Prostate gland (tissue), 2 donors: ENCODE data around the gene RALGPS1.

Experiments
- POLR2AphosphoS5 ChIP-seq: sonication (generic); formaldehyde crosslinking; IDR thresholded peaks from one replicate; pipeline ENCODE4 v1.6.1; 2017; ENCODE audit warnings: antibody characterized with exemption
- TF ChIP-seq, protein P1 (sequence below), 4 experiments: fragments of 200-600 bp in 2 of 4; fragments of 450-650 bp in 2 of 4; sonication (generic) in 2 of 4; IDR thresholded peaks; 1 replicate in 3 of 4; 2 replicates in 1 of 4; pipeline ENCODE4 v1.5.1; 2016 to 2019; ENCODE audit warnings: antibody characterized with exemption in 4 of 4, mild to moderate bottlenecking in 2 of 4, moderate library complexity in 2 of 4

DNA sequence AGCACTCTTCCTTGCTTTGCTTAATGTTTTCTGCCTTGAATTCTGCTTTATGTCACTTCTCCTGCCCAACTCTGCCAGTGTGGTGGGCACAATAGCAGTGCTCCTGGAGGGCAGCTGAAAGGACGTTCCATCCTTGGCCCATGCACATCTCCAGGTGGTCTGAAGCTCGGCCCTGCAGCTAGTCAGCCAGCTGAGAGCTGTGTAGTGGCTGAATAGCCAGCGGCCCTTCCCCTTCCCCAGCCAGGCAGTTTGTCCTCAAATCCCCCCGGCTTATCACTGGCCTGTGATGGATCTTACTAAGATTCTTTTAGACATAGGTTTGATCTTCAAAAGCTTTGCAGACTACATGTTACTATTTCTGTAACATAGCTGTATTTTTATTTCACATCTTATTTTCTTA, 250.5 kb downstream of the RALGPS1 start:
- TF ChIP-seq POLR2AphosphoS5, result no peak
- TF ChIP-seq, protein P1, sequence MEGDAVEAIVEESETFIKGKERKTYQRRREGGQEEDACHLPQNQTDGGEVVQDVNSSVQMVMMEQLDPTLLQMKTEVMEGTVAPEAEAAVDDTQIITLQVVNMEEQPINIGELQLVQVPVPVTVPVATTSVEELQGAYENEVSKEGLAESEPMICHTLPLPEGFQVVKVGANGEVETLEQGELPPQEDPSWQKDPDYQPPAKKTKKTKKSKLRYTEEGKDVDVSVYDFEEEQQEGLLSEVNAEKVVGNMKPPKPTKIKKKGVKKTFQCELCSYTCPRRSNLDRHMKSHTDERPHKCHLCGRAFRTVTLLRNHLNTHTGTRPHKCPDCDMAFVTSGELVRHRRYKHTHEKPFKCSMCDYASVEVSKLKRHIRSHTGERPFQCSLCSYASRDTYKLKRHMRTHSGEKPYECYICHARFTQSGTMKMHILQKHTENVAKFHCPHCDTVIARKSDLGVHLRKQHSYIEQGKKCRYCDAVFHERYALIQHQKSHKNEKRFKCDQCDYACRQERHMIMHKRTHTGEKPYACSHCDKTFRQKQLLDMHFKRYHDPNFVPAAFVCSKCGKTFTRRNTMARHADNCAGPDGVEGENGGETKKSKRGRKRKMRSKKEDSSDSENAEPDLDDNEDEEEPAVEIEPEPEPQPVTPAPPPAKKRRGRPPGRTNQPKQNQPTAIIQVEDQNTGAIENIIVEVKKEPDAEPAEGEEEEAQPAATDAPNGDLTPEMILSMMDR (IDR thresholded peaks at IDR 0.05), result no peak
